Heart left ventricle (tissue), 13 donors: Measurements from ENCODE around the gene ZIC2.

ENCODE experiments used
- CTCF ChIP-seq, 12 donors: fragments of 200-600 bp; sonication (generic) in 4 of 12; IDR thresholded peaks; one replicate each; pipeline versions ENCODE4 v1.5.0 to v1.8.0; 2018 to 2022; ENCODE audit warnings: antibody characterized with exemption in 12 of 12, mild to moderate bottlenecking in 5 of 12
- POLR2A ChIP-seq, 2 donors: fragments of 450-650 bp; IDR thresholded peaks; one replicate each; pipeline ENCODE4 v1.6.1; 2017; ENCODE audit warnings: antibody characterized with exemption in 2 of 2, mild to moderate bottlenecking in 2 of 2, moderate library complexity in 2 of 2
- donor health status: ischemic (EF 13 %, LVEDD 7.1; RV severe dilation, severe dysfunction).
- donor health status: DM: no; HTN: yes; CAD: no.
- donor health status: DM: no; HTN: no; CAD: no.
- donor health status: ischemic (EF 25% LVEDD 6.9; RV normal size, moderate dysfunction).
- donor health status: ischemic (EF 25% LVEDD 5.7; RV mildly dilated, moderate dysfunction).
- donor health status: ischemic (EF 35%, LVEDD 5.7; RV mildly dilated, moderate dysfunction).
- donor health status: nonischemic (EF 11% LVEDD 7.7; RV severe dilation, severe dysfunction).
- donor health status: DM: yes; HTN: yes; CAD: no.
- donor health status: PGD.
- donor health status: ischemic (EF 29% LVEDD 5.4; RV normal size, mild dysfunction).
- donor health status: nonischemic (EF 23%, LVEDD 6.1; RV moderate dilation, normal function).

GRCh38 chr13:99932912-99933311, 48.7 kb upstream of the ZIC2 start:
- TF ChIP-seq CTCF (IDR thresholded peaks at IDR 0.05): no peak
- TF ChIP-seq POLR2A (IDR thresholded peaks at IDR 0.05): no peak
